Erythroblast (primary cell): Measurements from ENCODE around the gene WDCP.

Source experiments
- DNase-seq, 2 experiments: peaks; one replicate each; lab custom pipeline; 2025; lab: John Stamatoyannopoulos, UW
- GATA1 ChIP-seq: IDR thresholded peaks from 2 replicates; pipeline ENCODE4 v1.6.1; 2011; ENCODE audit warnings: low read depth, mild to moderate bottlenecking, control low read depth, low read length, moderate library complexity
- POLR2A ChIP-seq: IDR thresholded peaks from 2 replicates; pipeline ENCODE4 v1.6.1; 2011; ENCODE audit warnings: mild to moderate bottlenecking, low read length

Gene WDCP

GRCh38 chr2:24009680-24010476, 37.3 kb downstream of the WDCP start, which contains the start of gene MFSD2B:
MFSD2B (plus strand) TSS chr2:24010085; CDS start chr2:24010097, 12 bp downstream.
- TF ChIP-seq POLR2A (peak; percentile 80), GATA1 (no peak)
- DNase-seq = peak; percentile 87 to 91

- TF ChIP-seq POLR2A (no peak), GATA1 (no peak)
These were observed 37.9 kb downstream of the WDCP start for GRCh38 chr2:24009367-24009679.

GRCh38 chr2:24008672-24009366, 38.4 kb downstream of the WDCP start:
- TF ChIP-seq POLR2A = no peak
- no peak for TF ChIP-seq GATA1
- no peak for DNase-seq

More at GRCh38 chr2:24009367-24009679, 37.9 kb downstream of the WDCP start:
- DNase-seq = no peak

- no peak for TF ChIP-seq POLR2A
- TF ChIP-seq GATA1 = no peak
- DNase-seq = no peak
These were observed 39.5 kb downstream of the WDCP start for GRCh38 chr2:24007693-24008092.

- no peak for TF ChIP-seq GATA1
- no peak for TF ChIP-seq POLR2A
- no peak for DNase-seq
These were observed 52.6 kb downstream of the WDCP start for GRCh38 chr2:23994567-23994966.

- no peak for TF ChIP-seq GATA1
These were observed 53.4 kb downstream of the WDCP start for GRCh38 chr2:23993736-23994269.

GRCh38 chr2:23992931-23993330, 54.3 kb downstream of the WDCP start:
- TF ChIP-seq GATA1 (no peak), POLR2A (no peak)
- DNase-seq = no peak

More at GRCh38 chr2:23993736-23994269, 53.4 kb downstream of the WDCP start:
- DNase-seq = no peak

- no peak for TF ChIP-seq POLR2A
- no peak for TF ChIP-seq GATA1
- DNase-seq = peak; percentile 61 to 63
These were observed 58.8 kb downstream of the WDCP start for GRCh38 chr2:23988371-23988770.
